ENCODE data around the gene PCGF3.

- no peak for TF ChIP-seq CTCF (IDR thresholded peaks at IDR 0.05 in 4 of 5, conservative IDR thresholded peaks at IDR 0.05 in 1 of 5)
- no peak for TF ChIP-seq POLR2A (IDR thresholded peaks at IDR 0.05)
Measured at GRCh38 chr4:754221-755120, 48.8 kb downstream of the PCGF3 start.

All from gastrocnemius medialis (tissue), 4 donors.